ENCODE measurements around the gene KRTAP5-2.

DNA sequence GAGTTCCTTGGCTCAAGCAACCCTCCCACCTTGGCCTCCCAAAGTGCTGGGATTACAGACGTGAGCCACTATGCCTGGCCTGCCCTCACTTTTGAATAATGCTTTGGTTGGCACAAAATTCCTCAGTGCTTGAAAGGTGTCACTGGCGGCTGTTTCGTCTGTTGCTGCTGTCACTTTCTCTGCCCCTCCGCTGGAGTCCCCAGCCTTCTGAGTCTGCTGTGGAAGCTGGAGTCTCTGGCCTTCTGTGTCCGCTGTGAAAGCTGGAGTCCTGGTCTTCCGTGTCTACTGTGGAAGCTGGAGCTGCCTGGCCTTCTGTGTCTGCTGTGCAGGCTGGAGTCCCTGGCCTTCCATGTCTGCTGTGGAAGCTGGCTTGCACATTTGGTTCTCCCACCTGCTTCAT, 8.1 kb downstream of the KRTAP5-2 start:
- TF ChIP-seq, protein P1, sequence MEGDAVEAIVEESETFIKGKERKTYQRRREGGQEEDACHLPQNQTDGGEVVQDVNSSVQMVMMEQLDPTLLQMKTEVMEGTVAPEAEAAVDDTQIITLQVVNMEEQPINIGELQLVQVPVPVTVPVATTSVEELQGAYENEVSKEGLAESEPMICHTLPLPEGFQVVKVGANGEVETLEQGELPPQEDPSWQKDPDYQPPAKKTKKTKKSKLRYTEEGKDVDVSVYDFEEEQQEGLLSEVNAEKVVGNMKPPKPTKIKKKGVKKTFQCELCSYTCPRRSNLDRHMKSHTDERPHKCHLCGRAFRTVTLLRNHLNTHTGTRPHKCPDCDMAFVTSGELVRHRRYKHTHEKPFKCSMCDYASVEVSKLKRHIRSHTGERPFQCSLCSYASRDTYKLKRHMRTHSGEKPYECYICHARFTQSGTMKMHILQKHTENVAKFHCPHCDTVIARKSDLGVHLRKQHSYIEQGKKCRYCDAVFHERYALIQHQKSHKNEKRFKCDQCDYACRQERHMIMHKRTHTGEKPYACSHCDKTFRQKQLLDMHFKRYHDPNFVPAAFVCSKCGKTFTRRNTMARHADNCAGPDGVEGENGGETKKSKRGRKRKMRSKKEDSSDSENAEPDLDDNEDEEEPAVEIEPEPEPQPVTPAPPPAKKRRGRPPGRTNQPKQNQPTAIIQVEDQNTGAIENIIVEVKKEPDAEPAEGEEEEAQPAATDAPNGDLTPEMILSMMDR (IDR thresholded peaks at IDR 0.05): no peak
- no peak for TF ChIP-seq POLR2A (IDR thresholded peaks at IDR 0.05)

All from heart left ventricle (tissue), 13 donors.